Right renal cortex interstitium (tissue), 3 donors: Measurements from ENCODE around the gene INCENP. TPM values are rescaled to one million over a fixed set of nuclear protein-coding genes. Genes with fewer than 3 reads are reported as not detected.

Experiments
- DNase-seq, 3 donors: peaks; one replicate each; pipeline ENCODE4 v3.0.0-alpha.2; 2013; ENCODE audit warnings: low read depth in 3 of 3, low spot score in 2 of 3
- polyA plus RNA-seq, 3 donors: library from polyadenylated mRNA; unstranded; fragments of 120-200 nt; gene quantifications; one replicate each; pipeline ENCODE4 v1.2.1, GENCODE V29; 2013; ENCODE audit not compliant: insufficient read length in 3 of 3

Gene INCENP
- polyA plus RNA-seq, 3 donors, result 29.3 to 36.8 (median 29.8) TPM

DNA sequence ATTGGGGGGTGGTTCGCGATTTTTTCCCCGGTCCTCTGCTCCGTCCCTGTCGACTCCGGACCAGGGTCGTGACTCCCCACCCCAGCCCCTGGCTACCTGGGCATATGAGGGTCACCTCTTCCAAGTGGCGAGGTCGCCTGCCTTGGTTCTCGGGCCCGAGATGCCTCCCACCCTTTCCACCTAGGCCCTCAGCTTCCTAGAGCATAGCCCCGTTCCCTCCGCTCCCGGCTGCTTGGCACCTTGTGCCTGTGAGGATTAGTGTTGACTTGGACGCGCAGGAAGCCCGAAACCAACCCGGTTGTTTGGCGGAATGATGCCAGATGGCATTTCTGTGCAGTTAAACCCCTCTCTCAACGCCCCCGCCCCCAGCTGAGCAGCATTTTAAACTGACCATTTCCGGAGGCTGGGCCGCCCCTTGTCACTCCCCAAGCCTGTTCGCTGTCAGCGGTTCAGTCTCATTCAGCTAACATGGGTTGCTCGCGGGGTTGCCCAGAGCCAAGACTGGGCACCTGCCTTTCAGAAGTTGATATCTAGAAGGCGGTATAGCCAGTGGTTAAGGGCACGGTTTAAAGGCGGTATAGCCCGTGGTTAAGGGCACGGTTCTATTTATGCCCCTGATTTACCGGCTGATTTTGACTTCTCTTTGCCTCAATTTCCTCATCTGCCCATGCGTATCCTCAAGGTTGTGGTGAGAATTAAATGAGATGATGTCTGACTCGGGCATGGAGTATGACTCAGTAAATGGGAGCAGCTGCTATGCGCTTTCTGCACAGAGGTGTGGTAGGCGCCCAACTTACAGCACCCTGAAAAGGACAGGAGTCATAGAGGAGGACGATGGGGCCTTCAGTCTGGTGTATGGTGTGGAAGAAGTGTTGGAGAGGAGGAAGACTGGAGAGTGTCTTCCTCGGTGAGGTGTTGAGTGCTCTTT is 639 bp downstream of the INCENP start:
- no peak for DNase-seq

DNA sequence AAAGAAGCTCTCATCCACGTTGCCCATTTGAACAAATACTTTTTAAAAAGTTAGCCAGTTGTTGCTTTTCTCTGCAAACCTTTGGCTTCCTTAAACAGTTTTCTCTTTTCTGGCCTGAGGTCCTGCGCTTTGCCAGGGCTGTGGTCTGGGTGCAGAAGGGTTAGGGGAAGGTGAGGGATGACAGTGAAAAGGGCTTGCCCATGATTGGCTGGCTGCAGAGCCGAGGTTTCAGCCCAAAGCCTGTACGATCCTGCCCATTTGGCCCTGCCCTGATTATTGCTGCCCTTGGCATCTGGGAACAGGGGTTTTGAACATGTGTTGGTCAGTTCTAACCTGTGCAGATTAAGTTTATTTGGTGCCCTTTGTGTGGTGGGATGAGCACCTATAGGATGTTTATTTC is 1.5 kb downstream of the INCENP start:
- DNase-seq, result no peak

DNA sequence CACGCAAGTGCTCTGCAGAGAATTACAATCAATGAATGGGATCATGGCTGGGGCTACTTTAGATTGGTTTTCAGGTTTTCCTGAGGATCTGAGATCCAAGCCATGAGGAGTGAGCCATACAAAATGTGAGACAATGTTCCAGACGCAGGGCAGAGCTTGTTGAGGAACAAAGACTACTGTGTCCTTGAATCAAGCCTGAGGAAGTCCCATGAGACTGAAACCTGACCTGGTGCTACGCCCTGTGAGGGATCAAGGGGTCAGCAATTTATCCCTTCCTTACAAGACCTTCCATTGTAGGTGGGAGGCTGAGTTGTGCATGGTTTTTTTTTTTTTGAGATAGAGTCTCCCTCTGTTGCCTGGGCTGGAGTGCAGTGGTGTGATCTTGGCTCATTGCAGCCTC is 2.1 kb downstream of the INCENP start:
- DNase-seq, result no peak

DNA sequence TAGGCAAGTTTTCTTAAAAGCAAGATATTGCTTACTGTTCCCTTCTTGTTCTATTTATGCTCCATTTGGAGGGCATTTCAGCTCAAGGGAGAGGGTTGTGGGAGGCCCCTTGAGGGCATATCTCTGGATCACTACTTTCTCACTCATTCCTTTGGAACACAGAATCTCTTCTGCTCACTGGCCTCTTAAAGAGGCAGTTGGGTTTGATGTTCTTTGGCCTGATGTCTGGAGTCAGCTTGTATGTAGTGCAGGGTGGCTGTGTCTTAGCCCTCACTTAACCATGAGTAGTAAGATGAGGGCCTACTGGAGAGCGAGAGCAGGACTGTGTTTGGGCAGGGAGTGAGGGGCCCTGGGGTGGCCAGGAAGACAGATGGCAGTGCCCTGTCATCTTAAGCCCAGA is 3.6 kb downstream of the INCENP start:
- DNase-seq, result no peak

- no peak for DNase-seq
Observed at GRCh38 chr11:62127941-62128770, 4.3 kb downstream of the INCENP start.

DNA sequence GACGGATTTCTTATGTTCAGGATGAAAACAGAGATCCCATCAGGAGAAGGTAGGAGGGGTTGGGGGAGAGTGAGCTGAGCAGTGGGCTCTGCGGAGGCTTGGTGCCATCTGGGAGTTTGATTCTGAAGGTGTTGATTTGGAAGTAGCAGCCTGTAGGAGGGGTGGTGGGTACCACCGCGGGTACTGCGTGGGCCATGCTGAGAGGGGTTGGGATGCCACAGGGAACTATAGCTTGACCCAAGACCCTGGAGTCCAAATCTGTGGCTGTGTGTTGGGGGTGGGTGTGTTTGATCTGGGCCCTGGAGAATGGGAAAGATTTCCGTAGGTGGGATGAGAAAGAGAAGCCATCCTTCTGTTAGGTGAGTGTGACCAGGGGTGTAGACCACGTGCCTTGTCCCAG is 5.0 kb downstream of the INCENP start:
- DNase-seq, result no peak

GRCh38 chr11:62129590-62130282 is 5.9 kb downstream of the INCENP start:
- DNase-seq, result no peak

DNA sequence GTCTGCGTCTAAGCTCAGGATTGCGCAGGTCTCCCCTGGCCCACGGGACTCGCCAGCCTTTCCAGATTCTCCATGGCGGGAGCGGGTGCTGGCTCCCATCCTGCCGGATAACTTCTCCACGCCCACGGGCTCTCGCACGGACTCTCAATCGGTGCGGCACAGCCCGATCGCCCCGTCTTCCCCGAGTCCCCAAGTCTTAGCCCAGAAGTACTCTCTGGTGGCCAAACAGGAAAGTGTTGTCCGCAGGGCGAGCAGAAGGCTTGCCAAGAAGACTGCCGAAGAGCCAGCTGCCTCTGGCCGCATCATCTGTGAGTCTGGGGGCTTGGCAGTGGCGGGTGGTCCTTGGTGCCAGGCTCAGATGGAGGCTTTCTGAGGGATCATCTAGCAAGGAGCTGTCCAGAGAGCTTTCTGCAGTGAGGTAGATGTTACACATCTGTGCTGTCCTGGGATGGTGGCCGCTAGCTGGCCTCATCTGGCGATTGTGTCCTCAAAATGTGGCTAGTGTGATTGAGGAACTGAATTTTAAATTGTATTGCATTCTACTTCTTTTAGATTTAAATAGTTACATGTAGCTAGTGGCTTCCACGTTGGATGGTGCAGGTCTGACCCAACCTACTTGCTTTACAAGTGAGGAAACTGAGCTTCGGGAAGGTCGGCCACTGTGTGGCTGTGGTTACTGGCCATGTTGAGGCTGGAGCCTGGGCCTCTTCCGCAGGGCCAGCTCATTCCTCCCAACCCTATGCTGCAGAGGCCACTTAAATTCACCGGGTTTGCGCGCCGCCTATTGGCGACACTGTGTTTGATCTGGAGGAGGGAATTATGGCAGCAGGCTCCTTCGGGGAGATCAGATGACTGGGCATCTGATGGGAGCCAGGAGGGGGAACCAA is 6.7 kb downstream of the INCENP start:
- no peak for DNase-seq

- DNase-seq, result no peak
Observed at GRCh38 chr11:62131170-62131464, 7.3 kb downstream of the INCENP start.

DNA sequence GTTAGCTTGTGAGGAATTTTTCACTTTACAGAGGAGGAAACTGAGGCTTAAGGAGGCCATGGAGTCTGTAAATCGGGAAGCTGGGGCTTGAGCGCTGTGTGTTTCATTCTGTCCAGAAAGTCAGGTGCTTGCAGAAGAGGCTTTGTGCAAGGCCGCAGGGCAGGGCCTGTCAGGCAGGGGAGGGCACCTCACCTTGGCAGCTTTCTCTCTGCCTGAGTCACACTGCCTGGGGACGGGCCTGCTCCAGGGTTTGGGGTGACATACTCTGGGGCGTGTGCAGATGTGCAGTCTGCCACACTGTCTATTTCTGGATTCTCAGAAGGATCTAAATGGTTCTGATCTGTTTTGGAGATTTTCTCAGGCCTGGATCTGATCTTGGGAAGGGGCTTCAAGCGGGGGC is 8.4 kb downstream of the INCENP start:
- DNase-seq, result no peak

- no peak for DNase-seq
Observed at GRCh38 chr11:62132689-62133293, 9.0 kb downstream of the INCENP start.

- DNase-seq, result no peak
Observed at GRCh38 chr11:62133328-62134065, 9.7 kb downstream of the INCENP start.

DNA sequence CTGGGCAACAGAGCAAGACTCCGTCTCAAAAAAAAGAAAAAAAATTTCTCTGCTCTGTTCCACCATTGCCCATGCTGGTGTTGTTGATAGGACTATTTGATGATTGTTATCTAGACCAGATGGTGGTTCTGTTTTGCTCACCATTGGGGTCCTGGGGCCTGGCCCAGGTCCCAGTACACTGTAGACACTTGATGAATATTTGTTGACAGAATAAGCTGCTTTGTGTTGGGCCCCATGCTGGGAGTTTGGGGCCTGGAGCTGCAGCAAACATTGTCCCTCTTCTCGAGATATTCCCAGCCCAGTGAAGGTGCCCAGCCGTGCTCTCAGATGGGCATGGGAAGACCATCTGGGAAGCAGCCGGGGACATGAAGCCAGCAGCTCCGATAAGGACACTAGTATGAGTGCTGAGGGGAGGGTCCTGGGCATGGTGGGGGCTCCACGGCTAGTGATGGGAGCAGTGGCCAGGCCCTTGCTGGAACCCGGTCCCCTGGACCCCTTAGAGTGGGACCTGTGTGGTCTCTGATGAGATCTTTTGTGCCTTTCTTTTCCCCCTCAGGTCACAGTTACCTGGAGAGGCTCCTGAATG is 13.6 kb downstream of the INCENP start:
- DNase-seq, result no peak

- DNase-seq, result no peak
Observed at GRCh38 chr11:62137881-62138629, 14.2 kb downstream of the INCENP start.

DNA sequence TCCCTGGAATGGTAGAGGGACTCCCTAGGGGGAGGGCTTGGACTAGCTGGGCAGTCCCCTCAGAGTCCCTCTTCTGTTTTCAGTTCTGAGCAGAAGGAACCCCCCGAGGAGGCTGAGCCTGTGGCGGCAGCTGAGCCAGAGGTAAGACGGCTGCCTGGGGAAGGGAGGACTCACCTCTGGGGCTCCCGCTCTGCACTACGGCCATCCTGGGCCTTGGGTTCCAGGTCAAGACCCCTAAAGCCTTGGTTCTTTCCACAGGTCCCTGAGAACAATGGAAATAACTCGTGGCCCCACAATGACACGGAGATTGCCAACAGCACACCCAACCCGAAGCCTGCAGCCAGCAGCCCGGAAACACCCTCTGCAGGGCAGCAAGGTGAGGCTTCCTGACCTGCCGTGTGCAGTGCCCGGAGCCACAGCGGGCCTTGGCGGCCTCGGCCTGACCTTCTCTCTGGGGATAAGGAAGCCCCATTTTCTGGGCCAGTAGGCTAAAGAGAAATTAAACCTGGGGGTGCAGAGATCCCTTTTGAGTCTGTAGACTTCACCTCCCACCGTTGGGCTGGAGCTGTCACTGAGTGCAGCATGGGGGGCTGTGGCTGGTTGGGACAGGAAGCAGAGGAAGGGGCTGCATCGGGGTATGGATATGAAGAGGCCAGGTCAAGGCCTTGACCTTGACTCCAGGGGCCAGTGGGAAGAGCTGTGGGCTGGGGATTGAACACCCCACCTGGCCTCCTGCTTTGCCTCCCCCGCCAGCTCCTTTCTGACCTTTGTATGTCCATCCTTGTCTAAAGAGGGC is 15.0 kb downstream of the INCENP start:
- DNase-seq, result no peak

DNA sequence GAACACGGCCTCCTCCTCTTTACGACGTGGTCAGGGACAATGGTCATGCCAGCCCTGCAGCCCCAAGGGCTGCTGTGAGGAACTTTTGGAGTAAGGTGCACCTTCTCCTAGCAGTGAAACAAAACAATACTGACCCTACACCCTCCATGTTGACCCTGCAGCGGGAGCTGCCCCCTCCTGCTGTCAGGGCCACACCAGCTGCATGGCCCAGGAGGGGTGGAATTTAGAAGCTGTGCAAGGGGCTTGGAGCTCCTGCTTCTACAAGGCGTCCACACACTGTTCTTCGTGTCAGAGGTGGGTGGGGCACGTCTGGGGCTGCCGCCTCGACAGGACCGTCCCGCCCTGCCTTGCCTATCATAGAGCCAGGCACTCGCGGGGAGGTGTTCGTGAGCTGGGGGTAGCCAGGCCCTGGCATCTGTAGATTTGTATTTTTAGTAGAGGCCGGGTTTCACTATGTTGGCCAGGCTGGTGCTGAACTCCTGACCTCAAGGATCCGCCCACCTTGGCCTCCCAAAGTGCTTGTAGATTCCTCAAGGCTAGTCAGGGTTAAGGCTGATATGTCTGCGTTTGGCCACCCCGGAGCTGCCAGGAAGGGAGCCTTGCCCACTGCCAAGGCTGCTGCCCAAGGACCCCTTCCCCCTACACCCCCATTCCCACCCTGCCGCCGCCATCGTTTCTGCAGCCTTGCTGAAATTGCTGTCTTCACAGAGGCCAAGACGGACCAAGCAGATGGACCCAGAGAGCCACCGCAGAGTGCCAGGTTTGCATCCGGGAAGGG is 15.9 kb downstream of the INCENP start:
- no peak for DNase-seq
